Dedifferentiated amniotic fluid mesenchymal stem cell (primary cell): Measurements from ENCODE around the gene TSPAN4.

Experiments
- DNase-seq: peaks from one replicate; pipeline ENCODE4 v3.0.0-alpha.2; 2016; ENCODE audit errors: extremely low spot score

The TSPAN4 gene

GRCh38 chr11:889257-889656 lies 46.6 kb downstream of the TSPAN4 start:
- DNase-seq: no peak

GRCh38 chr11:889687-890475 lies 47.2 kb downstream of the TSPAN4 start:
- DNase-seq: no peak

GRCh38 chr11:890794-891540 lies 48.3 kb downstream of the TSPAN4 start:
- no peak for DNase-seq

- no peak for DNase-seq
Observed at GRCh38 chr11:893008-893654, 50.5 kb downstream of the TSPAN4 start.

- DNase-seq: no peak
Observed at GRCh38 chr11:894575-895201, 52.0 kb downstream of the TSPAN4 start.

GRCh38 chr11:895331-896110 lies 52.9 kb downstream of the TSPAN4 start:
- no peak for DNase-seq

- DNase-seq: no peak
Observed at GRCh38 chr11:897253-898142, 54.8 kb downstream of the TSPAN4 start.

- DNase-seq: no peak
Observed at GRCh38 chr11:898143-898511, 55.5 kb downstream of the TSPAN4 start.

- DNase-seq: no peak
Observed at GRCh38 chr11:898540-899190, 56.0 kb downstream of the TSPAN4 start.

GRCh38 chr11:899724-900123 lies 57.1 kb downstream of the TSPAN4 start:
- DNase-seq: no peak

- no peak for DNase-seq
Observed at GRCh38 chr11:900545-900944, 57.9 kb downstream of the TSPAN4 start.

- no peak for DNase-seq
Observed at GRCh38 chr11:901452-902061, 58.9 kb downstream of the TSPAN4 start.

GRCh38 chr11:904380-904779 lies 61.7 kb downstream of the TSPAN4 start:
- DNase-seq: no peak

GRCh38 chr11:905952-906351 lies 63.3 kb downstream of the TSPAN4 start:
- DNase-seq: no peak

- DNase-seq: no peak
Observed at GRCh38 chr11:907668-908067, 65.0 kb downstream of the TSPAN4 start.

- DNase-seq: no peak
Observed at GRCh38 chr11:908273-908672, 65.6 kb downstream of the TSPAN4 start.

GRCh38 chr11:909406-909805 lies 66.8 kb downstream of the TSPAN4 start:
- no peak for DNase-seq

- DNase-seq: no peak
Observed at GRCh38 chr11:910044-910588, 67.5 kb downstream of the TSPAN4 start.

- DNase-seq: peak; percentile 40
Observed at GRCh38 chr11:910589-911030, 68.0 kb downstream of the TSPAN4 start, which contains the start of gene CHID1. CHID1 (minus strand) TSS chr11:910810; CDS start chr11:904816, 5,994 bp downstream.
